BJ (cell line): ENCODE results near the gene NECAB2. TPM values are rescaled to one million over a fixed set of nuclear protein-coding genes. Genes with fewer than 3 reads are reported as not detected.

ENCODE experiments used
- CTCF ChIA-PET: fragments of 350-600 bp; formaldehyde crosslinking; extraction: SDS; loops from one replicate; lab custom pipeline; 2021; ENCODE audit warnings: antibody characterized with exemption, inconsistent platforms; lab: Yijun Ruan, JAX
- POLR2A ChIA-PET: fragments of 300-600 bp; sonication (Branson Sonifier 250); formaldehyde crosslinking; extraction: SDS; loops from one replicate; lab custom pipeline; 2021; ENCODE audit warnings: antibody characterized with exemption; lab: Charles Lee
- DNase-seq: peaks from one replicate; pipeline ENCODE4 v3.0.0-alpha.2; 2011; ENCODE audit warnings: low read depth
- H3K27me3 ChIP-seq: 2 replicates; pipeline ENCODE4 v1.6.0; 2011; ENCODE audit warnings: low read length; ENCODE audit not compliant: control insufficient read depth, insufficient read depth
- H3K36me3 ChIP-seq: 2 replicates; pipeline ENCODE4 v1.5.1; 2011; ENCODE audit warnings: low read length; ENCODE audit not compliant: control insufficient read depth, insufficient read depth
- H3K4me3 ChIP-seq: 2 replicates; pipeline ENCODE4 v1.5.1; 2011; ENCODE audit warnings: low read depth, mild to moderate bottlenecking, control low read depth, low read length
- polyA plus RNA-seq: library from polyadenylated mRNA; depleted of rRNA; stranded (reverse); fragments of >200 nt; gene quantifications from 2 replicates; pipeline ENCODE4 v1.2.3, GENCODE V29; 2011
- TF ChIP-seq, protein P1 (sequence below): IDR thresholded peaks from 2 replicates; pipeline ENCODE4 v1.5.1; 2011; ENCODE audit warnings: low read depth, mild to moderate bottlenecking, control low read depth, inconsistent platforms, low read length, moderate library complexity; ENCODE audit not compliant: insufficient read depth

NECAB2 gene
- polyA plus RNA-seq, 1 experiment, result 0.15 TPM

DNA sequence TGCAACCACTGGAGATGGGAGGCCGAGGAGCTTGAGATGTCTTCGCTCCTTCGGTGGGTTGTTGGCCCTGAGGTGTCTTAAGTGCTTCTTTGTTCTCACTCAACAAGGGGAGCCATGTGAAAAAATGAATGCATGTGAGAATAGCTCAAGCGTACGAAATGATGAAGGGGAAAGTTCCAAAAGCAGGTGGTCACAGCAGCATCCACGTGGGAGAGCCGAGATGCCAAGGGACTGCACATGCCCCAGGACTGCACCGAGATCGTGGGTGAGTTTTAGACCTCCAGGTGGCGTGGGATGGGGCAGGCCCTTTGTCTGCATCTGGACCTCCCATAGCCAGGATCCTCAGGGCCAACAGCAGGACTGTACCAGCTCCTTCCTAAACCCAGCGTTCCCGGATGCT is 66.5 kb downstream of the NECAB2 start:
- TF ChIP-seq, protein P1, sequence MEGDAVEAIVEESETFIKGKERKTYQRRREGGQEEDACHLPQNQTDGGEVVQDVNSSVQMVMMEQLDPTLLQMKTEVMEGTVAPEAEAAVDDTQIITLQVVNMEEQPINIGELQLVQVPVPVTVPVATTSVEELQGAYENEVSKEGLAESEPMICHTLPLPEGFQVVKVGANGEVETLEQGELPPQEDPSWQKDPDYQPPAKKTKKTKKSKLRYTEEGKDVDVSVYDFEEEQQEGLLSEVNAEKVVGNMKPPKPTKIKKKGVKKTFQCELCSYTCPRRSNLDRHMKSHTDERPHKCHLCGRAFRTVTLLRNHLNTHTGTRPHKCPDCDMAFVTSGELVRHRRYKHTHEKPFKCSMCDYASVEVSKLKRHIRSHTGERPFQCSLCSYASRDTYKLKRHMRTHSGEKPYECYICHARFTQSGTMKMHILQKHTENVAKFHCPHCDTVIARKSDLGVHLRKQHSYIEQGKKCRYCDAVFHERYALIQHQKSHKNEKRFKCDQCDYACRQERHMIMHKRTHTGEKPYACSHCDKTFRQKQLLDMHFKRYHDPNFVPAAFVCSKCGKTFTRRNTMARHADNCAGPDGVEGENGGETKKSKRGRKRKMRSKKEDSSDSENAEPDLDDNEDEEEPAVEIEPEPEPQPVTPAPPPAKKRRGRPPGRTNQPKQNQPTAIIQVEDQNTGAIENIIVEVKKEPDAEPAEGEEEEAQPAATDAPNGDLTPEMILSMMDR, result no peak
- CTCF ChIA-PET, result interaction anchor here (0.7 kb wide), 1 partner anchor 11 kb away, joined by 3 read pairs; no protein-coding TSS in a partner anchor

DNA sequence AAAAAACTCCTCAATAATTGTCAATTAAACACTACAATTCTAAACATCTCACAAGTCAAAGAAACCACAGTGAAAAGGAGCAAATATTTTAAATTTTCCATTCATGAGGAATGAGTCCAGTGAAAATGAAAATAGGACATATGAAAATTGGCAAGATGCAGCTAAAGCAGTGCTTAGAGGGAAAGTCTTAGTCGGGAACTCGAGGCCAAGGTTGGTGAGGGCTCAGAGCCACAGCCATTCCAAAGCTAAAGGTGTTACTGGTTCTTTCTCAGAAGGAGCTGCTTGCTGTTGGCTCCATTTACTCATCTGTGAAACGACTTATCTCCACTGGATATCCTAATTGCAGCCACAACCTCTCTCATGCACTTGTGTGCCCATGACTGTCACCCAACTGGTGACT is 68.1 kb downstream of the NECAB2 start:
- CTCF ChIA-PET, result interaction anchor here (0.7 kb wide), 1 partner anchor 8 kb away, joined by 4 read pairs; no protein-coding TSS in a partner anchor

More for the DNA sequence above, 66.5 kb downstream of the NECAB2 start:
- Histone ChIP-seq H3K4me3 (no peak overlapping the region), H3K36me3 (no peaks in the 10 kb centered on the region), H3K27me3 (peaks cover 18% of the 10 kb centered on the region)
- POLR2A ChIA-PET, result no interaction called here
- no peak for DNase-seq

GRCh38 chr16:84036982-84037425 is 69.0 kb downstream of the NECAB2 start:
- TF ChIP-seq, protein P1, result no peak
- Histone ChIP-seq H3K36me3 (no peaks in the 10 kb centered on the region), H3K4me3 (no peak overlapping the region), H3K27me3 (peaks cover 30% of the 10 kb centered on the region)
- ChIA-PET POLR2A (no interaction called here), CTCF (interaction anchor here (0.7 kb wide), 1 partner anchor 80 kb away, joined by 3 read pairs; no protein-coding TSS in a partner anchor)
- no peak for DNase-seq

More for the DNA sequence above, 68.1 kb downstream of the NECAB2 start:
- Histone ChIP-seq H3K36me3 (no peaks in the 10 kb centered on the region), H3K4me3 (no peak overlapping the region), H3K27me3 (peaks cover 23% of the 10 kb centered on the region)
- no peak for DNase-seq
- TF ChIP-seq, protein P1, result no peak
- POLR2A ChIA-PET, result no interaction called here

DNA sequence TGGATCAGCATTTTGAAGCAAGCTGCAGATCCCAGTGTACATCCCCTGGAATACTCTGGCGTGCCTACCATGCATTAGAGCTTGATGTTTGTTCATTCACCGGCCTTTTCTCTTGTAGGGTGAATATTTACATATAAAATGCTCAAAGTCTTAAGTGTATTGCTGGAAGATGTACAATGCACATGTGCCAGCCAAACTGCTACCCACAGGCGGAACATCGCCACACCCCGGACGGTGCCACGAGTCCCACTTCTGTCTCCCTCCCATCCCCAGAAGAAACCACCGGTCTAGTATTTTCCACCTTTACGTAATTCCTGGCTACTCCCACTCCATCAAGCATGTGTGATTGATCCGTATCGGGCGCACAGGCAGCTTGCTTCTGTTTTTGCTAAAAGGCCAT is 70.4 kb downstream of the NECAB2 start:
- Histone ChIP-seq H3K27me3 (peaks cover 38% of the 10 kb centered on the region), H3K4me3 (no peak overlapping the region), H3K36me3 (no peaks in the 10 kb centered on the region)
- ChIA-PET CTCF (interaction anchor here (6.6 kb wide), 1 partner anchor 81 kb away, joined by 34 read pairs; no protein-coding TSS in a partner anchor), POLR2A (no interaction called here)
- TF ChIP-seq, protein P1, result no peak
- DNase-seq, result no peak

DNA sequence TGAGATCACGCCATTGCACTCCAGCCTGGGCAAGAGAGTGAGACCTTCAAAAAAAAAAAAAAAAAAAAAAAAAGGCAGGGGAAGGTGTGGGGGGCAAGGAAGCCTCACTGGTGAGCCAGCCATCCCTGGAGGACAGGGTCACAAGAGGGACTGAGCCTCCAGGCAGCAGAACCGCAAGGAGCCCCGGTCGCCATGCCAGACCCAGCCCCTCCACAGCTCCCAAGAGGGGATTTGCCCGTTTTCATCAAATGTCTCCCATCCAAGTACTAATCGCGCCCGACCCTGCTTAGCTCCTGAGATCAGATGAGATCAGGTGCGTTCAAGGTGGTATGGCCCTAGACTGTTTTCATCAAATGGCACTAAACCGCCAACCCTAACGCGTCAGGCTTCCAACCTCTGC is 71.7 kb downstream of the NECAB2 start:
- ChIA-PET POLR2A (no interaction called here), CTCF (interaction anchor here (1.5 to 6.6 kb wide), 3 partner anchors 18 to 83 kb away, joined by 3 to 34 read pairs (median 10); no protein-coding TSS in a partner anchor)
- no peaks in the 10 kb centered on the region for H3K36me3 ChIP-seq
- DNase-seq, result no peak
- H3K27me3 ChIP-seq, result peaks cover 35% of the 10 kb centered on the region
- TF ChIP-seq, protein P1, result no peak
- no peak overlapping the region for H3K4me3 ChIP-seq
